GDM1 (cell line): ENCODE results near the gene RAB38.

Source experiments
- DNase-seq: peaks from one replicate; lab custom pipeline; 2025; lab: John Stamatoyannopoulos, UW

The RAB38 gene

DNA sequence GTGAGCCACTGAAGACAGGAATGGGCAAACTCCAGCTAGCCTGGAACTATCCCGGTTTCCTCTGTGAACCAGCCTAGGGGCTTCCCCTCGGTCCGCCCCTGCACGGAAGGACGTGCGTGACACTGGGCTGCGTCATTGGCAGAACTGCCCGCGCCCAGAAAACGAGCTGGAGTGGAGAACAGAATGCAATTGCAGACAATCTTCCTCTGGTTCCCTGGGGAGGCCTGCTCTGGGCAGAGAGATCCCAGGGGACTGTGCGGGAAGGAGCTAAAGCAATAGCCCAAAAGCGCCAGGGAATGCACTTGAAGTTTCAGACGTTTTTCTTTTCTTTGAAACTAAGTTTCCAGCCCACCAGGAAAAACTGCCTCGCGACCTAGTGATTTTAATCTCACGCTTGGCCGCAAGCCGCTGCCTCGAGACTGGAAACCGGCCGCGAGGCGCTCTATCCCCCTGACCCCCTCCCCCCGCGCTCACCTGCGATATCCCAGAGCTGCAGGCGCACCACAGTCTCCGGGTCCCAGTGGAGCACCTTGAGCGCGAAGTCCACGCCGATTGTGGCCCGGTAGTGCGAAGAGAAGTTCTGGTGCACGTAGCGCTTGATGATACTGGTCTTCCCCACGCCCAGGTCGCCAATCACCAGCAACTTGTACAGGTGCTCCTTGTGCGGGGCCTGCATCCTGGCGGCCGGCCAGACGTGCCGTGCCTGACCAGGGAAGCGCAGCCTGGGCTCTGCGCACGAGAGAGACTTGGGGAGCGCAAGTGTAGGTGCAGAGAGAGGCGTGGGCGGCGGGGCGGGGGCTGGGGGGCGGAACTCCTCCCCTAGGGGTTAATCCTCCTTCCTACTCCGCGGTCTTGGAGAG, at the start of gene RAB38:
TSS of gene RAB38 (minus strand) at position 735 of the 860 bp plus-strand sequence. CDS start at position 676, 59 bp downstream.
- DNase-seq: no peak

DNA sequence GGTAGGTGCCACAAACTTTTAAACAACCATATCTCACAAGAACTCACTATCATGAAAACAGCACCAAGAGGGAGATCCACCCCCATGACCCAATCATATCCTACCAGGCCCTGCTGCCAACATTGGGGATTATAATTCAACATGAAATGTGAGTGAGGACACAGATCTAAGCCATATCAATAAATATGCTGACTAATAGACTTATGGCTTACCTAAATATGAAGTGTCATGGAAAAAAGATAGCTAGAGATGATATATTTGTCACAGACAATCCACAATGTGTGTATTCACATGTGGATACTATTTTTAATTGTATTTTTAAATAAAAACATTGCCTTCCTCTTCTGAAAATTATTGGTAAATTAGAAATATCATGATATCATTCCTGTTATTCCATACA, 38.2 kb upstream of the RAB38 start:
- no peak for DNase-seq

DNA sequence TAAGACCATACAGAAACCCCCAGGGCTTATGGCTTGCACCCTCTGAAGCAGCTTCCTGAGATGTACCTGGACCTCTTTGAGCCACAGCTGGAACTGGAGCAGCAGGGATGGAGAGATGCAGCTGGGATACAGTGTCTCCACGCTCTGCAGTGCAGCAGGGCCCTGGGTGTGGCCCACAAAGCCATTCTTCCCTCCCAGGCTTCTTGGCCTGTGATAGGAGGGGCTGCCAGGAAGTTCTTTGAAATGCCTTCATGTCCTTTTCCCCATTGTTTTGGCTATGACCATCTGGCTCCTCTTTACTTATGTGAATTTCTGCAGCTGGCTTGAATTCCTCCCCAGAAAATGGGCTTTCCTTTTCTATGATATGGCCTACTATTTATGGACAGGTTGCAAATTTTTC, 37.1 kb upstream of the RAB38 start:
- DNase-seq: no peak

DNA sequence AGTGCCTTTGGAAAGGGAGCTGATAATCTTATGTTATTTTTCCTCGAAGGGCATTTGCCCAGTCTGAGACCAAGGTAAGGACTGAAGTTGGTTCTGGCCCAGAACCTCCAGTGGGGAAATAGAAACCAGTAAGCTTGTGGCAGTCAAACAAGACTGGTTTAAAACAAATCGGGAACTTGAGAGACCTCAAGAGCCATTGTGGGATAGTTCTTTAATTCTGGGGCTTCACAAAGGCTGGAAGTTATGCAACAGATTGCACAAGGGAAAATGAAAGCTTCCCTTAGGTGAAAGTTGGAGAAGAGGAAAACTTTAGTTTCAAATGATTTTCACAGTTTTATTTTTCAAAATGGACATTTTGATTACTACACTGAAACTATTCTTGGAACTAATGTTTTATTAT, 33.5 kb upstream of the RAB38 start:
- DNase-seq: no peak

DNA sequence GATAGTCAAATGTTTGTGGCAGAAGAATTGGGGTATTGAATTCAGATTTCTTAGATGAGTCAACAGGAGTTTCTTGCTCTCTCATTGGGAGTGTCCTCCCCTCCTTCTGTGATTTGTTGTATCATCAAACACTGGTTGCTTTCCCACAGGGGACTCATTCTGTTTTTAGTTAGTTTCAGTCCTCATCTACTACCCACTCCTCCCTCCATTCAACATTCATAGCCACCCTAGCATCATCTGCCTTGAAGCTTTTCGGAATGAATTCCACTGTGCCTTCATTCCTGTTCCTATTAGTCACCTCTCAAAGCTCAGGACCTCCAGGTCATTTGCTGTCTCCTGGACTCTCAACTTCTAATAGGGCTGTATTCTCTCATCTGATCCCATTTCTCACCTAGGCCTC, 31.5 kb upstream of the RAB38 start:
- no peak for DNase-seq

DNA sequence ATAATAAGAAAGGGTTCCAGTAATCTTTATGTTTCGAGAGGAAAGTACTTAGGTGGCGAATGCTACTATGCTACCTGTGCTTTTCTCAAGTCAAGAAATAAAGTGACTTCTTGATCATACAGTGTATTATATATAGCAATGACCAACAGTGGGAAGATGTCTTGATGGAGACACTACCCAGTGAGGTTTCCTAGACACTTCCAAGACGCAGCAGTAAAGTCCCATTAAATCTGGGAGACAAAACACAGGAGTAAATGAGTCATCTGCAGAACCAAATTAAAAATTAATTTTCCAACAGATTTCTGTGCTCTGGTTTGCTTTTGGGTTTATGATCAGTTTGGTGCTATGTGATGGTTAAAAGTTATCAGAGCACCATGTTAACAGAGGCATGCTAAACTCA, 29.1 kb upstream of the RAB38 start:
- no peak for DNase-seq

DNA sequence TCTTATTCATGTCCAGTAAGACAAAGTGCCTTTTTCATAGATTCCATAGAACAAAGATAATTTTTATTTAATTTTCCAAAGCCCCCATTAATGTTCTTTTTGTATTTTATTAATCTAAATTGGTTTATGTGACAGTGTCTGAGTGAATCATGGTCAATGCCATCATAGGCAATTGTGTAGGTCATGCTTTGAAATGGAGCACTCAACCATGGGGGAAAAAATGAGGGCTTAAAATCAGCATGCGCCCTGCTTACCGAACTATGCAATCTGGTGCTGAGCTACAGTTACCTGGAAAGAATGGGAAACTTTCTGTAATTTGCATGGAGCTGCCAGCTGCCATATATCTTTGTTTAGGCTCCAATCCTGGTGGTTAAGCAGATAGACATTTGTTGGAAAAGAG, 28.4 kb upstream of the RAB38 start:
- DNase-seq: no peak

DNA sequence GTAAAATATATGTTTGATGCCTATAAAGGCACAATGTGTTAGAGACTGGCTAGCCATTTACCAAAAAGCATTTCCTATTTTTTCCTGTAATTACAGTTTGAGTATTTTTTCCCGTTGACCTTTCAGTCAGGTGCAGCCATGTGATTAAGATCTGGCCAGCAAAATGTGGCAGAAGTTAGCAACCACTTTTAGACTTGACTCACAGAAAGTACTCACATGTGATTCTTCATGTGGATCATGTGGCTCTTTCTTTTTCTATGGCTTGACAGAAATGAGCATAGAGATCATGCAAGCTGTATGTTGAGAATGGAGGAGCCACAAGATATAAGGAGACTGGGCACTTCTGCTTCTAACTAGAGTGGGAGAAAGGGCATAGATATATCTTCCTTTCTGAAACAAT, 27.3 kb upstream of the RAB38 start:
- DNase-seq: no peak

DNA sequence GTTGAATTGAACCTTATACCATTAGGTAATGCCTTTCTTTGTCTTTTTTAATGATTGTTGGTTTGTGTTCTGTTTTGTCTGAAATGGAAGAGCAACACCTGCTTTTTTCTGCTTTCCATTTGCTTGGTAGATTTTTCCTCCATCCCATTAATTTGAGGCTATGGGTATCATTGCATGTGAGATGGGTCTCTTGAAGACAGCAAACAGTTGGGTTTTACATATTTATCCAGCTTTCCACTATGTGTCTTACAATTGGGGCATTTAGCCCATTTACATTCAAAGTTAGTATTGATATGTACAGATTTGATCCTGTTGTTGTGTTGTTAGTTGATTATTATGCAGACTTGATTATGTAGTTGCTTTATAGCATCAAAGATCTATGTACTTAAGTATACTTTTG, 21.1 kb upstream of the RAB38 start:
- DNase-seq: no peak

DNA sequence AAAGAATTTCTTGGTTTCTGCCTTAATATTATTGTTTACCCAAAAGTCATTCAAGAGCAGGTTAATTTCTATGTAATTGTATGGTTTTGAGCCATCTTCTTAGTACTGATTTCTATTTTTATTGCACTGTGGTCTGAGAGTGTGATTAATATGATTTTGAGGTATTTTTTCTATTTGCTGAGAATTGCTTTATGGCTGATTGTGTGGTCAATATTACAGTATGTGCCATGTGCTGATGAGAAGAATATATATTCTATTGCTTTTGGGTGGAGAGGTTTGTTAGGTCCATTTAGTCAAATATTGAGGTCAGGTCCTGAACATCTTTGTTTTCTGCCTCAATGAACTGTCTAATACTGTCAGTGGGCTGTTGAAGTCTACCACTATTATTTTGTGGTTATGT, 20.7 kb upstream of the RAB38 start:
- no peak for DNase-seq

DNA sequence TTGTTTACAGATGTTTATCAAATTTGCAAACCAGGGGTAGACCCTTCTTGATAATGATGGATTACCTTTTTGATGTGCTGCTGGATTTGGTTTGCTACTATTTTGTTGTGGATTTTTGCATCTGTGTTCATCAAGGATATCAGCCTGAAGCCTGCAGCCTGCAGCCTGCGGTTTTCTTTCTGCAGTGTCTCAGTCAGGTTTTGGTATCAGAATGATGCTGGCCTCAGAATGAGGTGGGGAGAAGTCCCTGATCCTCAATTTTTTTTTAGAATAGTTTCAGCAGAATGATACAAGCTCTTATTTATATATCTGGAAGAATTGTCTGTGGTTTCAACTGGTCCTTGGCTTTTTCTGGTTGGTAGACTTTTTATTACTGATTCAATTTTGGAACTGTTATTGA, 19.7 kb upstream of the RAB38 start:
- no peak for DNase-seq

DNA sequence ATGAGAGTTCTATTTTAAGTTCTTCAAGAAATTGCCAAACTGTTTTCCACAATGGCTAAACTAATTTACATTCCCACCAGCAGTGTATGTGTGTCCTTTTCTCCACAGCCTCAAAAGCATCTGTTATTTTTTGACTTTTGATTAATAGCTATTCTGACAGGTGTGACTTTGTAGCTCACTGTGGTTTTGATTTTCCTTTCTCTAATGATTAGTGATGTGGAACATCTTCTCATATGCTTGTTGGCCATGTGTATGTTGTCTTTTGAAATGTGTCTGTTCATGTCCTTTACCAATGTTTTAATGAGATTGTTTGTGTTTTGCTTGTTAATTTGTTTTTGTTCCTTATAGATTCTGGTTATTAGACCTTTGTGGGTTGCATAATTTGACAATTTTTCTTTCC, 18.0 kb upstream of the RAB38 start:
- DNase-seq: no peak

DNA sequence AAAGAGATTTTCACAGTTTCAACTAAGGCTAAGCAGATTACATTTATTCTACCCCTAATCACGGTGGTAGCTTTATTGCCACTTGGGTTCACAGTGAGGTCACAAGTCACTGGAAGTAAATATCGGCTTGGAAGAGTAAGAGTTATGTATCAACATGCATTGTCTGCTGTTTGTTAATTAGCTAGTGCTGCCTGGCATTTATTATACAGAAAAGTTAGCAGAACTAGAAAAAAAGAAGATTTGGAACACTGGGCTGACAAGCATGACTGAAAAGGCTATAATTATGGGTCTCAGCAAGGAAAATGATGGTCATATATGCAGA, 13.7 kb upstream of the RAB38 start:
- no peak for DNase-seq

DNA sequence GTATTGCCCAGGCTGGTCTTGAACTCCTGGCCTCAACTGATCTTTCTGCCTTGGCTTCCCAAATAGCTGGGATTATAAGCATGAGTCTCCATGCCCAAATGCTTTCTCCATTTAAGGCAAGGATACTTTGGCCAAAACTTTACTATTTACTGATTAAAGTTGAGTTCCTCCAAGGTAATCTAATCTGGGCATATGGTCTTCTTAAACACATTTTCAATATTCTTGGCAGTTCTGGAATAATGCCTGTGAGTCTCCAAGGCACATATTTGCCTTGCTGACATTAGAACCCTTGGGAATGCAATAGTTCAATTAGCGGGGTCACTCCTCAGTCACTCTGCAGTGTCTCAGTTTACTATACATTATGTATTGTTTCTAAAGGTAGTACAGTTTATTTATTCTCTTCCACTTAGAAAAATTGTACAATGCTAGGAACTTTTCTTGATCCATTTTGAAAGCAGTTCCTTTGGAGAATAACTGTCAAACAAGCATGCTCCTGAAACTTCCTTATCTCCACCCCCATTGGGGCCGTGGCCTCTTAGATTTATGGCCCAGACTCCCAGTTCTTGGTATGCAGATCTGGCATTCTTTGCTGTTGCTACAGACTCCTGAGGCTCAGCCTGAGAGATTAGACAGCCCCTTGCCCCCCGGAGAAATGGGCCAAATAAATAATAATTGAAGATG, 13.1 kb upstream of the RAB38 start:
- no peak for DNase-seq

DNA sequence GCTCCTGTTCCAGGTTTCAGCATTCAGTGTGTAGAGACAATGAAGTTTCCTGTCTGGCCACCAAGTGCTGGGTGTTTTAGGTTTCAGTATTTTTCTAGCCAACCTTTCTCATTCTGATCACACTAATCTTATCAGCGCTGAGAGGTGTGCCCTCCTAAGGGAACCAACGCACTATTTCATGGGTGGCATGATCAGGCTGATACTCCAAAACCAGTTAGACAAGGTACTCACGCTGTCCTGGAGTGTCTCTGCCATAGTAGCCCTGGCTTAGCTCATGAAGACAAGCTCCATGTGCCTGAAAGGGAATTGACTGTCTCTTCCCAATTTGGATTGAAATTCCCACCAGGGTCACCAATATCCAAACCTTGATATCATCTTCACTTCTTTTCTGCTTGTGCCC, 8.0 kb upstream of the RAB38 start:
- DNase-seq: no peak

DNA sequence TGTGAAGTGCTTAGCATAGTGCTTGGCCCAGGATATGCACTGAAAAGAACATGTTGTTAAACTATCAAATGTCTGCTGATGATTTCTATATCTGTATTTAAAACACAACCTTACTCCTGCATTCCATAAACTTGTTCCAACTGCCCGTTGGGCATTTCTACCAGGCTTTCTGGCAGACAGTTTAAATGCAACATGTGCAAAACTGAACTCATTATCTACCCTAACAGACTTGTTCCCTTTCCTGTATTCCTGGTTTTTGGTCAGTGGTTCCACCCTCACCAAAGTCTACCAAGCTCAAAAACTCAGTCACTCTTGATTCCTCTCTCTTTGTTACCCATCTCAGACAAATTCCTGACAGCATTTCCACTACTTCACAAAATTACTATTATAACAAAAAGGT, 6.5 kb upstream of the RAB38 start:
- no peak for DNase-seq

DNA sequence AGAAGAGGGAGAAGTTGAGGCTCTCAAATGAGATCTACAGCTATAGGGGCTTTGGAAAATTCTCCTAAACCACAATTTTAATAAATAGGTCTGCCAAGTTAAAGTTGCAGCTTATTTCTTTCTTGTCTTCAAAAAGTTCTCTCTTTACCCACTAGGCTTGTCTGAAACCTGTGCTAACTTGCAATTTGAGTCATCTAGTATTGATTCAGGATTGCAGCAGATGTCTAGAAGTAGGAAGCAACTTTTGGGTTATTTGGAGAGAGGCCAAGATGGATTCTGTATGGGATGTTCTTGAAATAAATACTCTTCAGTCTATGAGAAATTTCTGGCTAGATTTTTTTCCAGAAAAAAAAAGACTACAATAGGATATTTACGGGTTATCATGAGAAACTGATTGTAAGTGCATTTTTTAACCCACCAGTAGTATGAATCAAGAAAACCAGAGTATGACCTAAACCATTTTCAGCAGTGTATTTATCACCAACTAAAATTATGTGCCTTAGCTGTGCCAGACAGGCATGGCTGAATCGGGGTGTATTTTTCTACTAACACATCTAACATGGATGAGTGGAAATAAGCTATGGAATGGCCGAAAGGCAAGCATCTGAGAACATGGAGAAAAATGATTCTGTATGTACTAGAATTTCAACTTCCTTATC, 4.9 kb upstream of the RAB38 start:
- no peak for DNase-seq

DNA sequence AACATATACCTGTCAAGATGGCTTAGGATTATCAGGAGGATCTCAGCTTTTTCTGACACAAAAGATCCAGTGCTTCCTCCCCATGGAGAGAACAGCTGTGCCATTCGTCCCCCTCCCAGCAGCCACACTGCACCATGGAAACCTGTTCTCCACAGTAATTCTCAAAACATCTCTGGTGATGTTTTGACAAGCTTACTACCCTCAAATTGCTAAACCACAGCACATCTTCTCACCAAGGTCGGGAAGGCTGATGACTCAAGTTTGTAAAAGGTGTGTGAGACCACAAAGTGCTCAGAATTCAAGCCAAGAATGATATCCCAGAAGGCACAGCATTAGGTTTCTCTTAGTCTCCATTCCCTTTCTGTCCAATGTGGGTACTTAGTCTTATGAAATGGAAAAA, 3.9 kb upstream of the RAB38 start:
- DNase-seq: no peak

DNA sequence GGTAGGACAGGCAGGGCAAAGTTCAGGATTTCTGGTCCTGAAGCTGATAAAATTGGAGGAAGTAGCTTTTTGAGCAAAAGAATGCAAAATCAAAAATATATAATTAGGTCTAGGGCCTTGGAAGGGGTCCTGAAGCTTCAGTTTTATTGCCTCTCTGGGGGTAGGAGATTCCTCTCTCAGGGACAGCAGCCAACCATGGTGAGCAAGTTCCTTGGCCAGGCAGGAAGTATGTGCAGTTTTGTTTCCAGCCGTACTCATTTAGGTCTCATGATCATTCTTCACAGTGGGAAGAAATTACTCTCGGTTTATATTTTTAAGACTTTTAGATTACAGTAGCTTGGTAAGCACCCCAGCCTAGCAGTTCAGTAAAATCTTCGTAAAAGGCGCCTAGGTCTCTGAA, 2.9 kb upstream of the RAB38 start:
- DNase-seq: no peak

DNA sequence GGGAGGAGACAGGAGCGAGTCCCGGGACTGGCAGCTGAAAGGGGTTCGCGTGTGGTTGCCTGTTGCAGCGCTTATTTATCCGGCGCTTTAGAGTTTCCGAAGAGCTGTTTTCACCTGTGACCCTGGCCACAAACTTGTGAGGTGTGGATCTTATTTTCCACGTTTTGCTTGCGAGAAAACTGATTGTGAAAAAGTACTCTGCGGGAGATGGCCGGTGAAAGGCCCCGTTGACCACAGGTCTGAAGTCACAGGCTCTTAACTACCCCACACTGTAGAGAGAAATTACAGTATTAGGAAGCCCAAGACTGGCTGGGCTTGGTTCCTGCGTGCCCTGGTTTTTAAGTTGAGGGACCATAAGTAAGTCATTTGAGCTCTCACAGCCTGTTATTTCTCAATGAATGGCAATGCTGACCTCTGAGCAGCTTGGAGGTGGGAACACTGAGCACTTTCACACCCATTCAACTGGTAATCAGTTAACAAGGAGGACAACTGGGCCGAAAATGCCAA, 379 bp upstream of the RAB38 start:
- no peak for DNase-seq

DNA sequence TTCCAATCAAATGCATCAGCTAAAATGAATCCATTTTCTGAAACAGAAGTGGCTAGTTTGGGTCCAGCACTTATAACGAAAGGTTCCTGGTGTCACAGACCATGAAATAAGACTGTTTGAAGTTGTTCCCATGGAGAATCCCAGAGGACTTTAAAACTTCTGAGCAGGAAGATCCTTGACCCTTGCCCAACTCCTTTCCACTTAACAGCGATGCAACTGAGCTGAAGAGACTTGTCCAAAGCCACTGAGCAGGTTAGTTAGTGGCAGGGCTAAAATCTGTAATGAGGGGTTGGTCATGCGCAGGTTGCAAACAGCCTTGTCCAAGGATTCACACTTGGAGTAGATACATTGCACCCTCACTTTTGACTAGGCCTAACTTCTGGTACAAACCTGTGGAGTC, 1.3 kb downstream of the RAB38 start:
- no peak for DNase-seq

DNA sequence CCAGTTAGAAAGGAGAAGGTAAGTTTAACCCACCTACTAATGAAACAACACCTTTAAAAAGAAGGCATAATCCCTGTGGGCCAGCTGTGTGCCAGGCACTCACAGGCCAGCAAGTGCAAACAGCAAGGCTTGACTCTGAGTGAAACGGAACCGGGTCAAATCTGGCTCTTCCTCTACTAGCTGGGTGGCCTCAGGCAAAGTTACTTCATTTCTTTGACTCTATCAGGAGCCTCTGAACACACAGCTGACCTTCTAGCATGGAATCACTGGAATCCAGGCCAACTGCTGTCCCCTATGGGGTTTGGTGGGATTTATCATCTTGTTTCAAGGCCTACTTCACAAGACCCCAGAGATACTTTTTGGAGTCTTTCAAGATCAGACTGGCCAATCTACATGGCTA, 3.3 kb downstream of the RAB38 start:
- no peak for DNase-seq

DNA sequence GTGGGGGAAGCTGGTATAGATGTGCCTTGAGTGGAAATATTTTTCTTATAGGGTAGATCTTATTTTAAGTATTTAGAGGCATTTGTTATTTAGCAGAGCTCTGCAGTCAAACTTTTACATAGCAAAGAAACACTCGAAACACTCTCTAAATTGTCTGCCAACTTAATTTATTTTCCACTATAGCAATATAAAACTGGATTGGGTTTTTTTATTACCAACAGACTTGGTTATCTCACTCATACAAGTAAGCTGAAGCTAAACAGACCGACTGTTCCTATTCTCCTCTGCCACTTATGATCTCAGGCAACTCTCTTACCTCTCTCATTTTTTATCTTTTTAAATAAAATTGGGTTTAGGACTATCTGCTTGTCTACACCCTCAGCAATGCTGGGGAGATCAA, 4.6 kb downstream of the RAB38 start:
- no peak for DNase-seq
